ENCODE measurements around the gene IRF9. TPM values are rescaled to one million over a fixed set of nuclear protein-coding genes. Genes with fewer than 3 reads are reported as not detected.

Gene IRF9
- total RNA-seq, 1 experiment from 2014 or later, result 27.6 TPM

GRCh38 chr14:24194873-24195185 lies 33.8 kb downstream of the IRF9 start:
- H3K4me3 Mint-ChIP-seq, result peak overlapping the region; percentile 92 to 98
- Histone ChIP-seq H3K4ac (ENCODE audit: low read depth, low read length) (no peak overlapping the region), H3K9ac (ENCODE audit: extremely low read depth, insufficient read length, low read length) (no peak overlapping the region), H3T11ph (ENCODE audit: low read length) (no peak overlapping the region), H4K20me1 (ENCODE audit: control insufficient read depth, insufficient read depth, insufficient read length) (no peaks in the 10 kb centered on the region), H3K4me1 (ENCODE audit: insufficient read depth, low read length) (no peaks in the 10 kb centered on the region), H4K5ac (ENCODE audit: insufficient read length, low read depth, low read length) (no peak overlapping the region), H3K9me3 (ENCODE audit: control insufficient read depth, low read depth, low read length) (no peaks in the 10 kb centered on the region), H2BK120ac (ENCODE audit: low read depth, low read length, poor library complexity, severe bottlenecking) (no peak overlapping the region), H2BK5ac (ENCODE audit: insufficient read length, low read length) (no peak overlapping the region), H3K27ac (ENCODE audit: insufficient read length, low read depth, low read length) (no peak overlapping the region), H3K79me2 (ENCODE audit: insufficient read depth, low read length) (no peaks in the 10 kb centered on the region), H3K23me2 (ENCODE audit: insufficient read length, low read depth, low read length, poor library complexity, severe bottlenecking) (peaks cover 8% of the 10 kb centered on the region), H2AFZ (ENCODE audit: low read length) (no peak overlapping the region), H2BK12ac (ENCODE audit: insufficient read length, low read depth, low read length) (no peak overlapping the region), H3K14ac (ENCODE audit: insufficient read depth, low read length) (no peak overlapping the region), H2BK20ac (ENCODE audit: low read depth, low read length, poor library complexity, severe bottlenecking) (no peak overlapping the region), H2BK15ac (ENCODE audit: low read depth, low read length) (no peak overlapping the region), H4K91ac (ENCODE audit: insufficient read length, low read depth, low read length) (no peak overlapping the region), H3K18ac (ENCODE audit: insufficient read length, low read depth, low read length) (no peak overlapping the region), H3K27me3 (ENCODE audit: insufficient read depth, low read length) (no peaks in the 10 kb centered on the region), H4K8ac (replicated peaks; ENCODE audit: insufficient read length, low read depth, low read length) (no peak overlapping the region), H3K56ac (ENCODE audit: insufficient read length, low read depth, low read length) (no peak overlapping the region), H2AK5ac (ENCODE audit: insufficient read length, low read length) (no peak overlapping the region), H3K79me1 (ENCODE audit: insufficient read depth, low read depth, low read length, poor library complexity, severe bottlenecking) (no peaks in the 10 kb centered on the region), H3K4me2 (ENCODE audit: insufficient read depth, insufficient read length, low read length) (peak overlapping the region; percentile 71), H3K23ac (ENCODE audit: insufficient read length, low read depth, low read length) (no peak overlapping the region)
- H3K9me3 Mint-ChIP-seq, result no peaks in the 10 kb centered on the region
- no peaks in the 10 kb centered on the region for H3K27me3 Mint-ChIP-seq (ENCODE audit: low read depth)
- H3K36me3 Mint-ChIP-seq (ENCODE audit: insufficient read depth in 1 of 3, low read depth in 3 of 3), result peaks cover 13 to 51% (median 49%) of the 10 kb centered on the region in 3 experiments
- H3K27ac Mint-ChIP-seq, result no peak overlapping the region; a peak in 1 of 7 replicates
- no peak for DNase-seq
- peaks cover 24 to 29% of the 10 kb centered on the region in 2 experiments for H3K4me1 Mint-ChIP-seq
- no CpG with 5 or more reads among the region's 8 CpGs for WGBS (ENCODE audit: extremely low coverage, insufficient read length, low lambda C conversion rate)
- TF ChIP-seq, protein P1, sequence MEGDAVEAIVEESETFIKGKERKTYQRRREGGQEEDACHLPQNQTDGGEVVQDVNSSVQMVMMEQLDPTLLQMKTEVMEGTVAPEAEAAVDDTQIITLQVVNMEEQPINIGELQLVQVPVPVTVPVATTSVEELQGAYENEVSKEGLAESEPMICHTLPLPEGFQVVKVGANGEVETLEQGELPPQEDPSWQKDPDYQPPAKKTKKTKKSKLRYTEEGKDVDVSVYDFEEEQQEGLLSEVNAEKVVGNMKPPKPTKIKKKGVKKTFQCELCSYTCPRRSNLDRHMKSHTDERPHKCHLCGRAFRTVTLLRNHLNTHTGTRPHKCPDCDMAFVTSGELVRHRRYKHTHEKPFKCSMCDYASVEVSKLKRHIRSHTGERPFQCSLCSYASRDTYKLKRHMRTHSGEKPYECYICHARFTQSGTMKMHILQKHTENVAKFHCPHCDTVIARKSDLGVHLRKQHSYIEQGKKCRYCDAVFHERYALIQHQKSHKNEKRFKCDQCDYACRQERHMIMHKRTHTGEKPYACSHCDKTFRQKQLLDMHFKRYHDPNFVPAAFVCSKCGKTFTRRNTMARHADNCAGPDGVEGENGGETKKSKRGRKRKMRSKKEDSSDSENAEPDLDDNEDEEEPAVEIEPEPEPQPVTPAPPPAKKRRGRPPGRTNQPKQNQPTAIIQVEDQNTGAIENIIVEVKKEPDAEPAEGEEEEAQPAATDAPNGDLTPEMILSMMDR (conservative IDR thresholded peaks at IDR 0.05), result no peak

Measured in H9 (cell line).